Dedifferentiated amniotic fluid mesenchymal stem cell (primary cell): Measurements from ENCODE around the gene NFKB1.
"Not testable (repeated sequence)": the region's sequence is repeated elsewhere in the genome, so short reads cannot be mapped to it uniquely, and the experiment has no call there.

Experiments used
- DNase-seq: peaks from one replicate; pipeline ENCODE4 v3.0.0-alpha.2; 2016; ENCODE audit errors: extremely low spot score

Gene NFKB1

DNA sequence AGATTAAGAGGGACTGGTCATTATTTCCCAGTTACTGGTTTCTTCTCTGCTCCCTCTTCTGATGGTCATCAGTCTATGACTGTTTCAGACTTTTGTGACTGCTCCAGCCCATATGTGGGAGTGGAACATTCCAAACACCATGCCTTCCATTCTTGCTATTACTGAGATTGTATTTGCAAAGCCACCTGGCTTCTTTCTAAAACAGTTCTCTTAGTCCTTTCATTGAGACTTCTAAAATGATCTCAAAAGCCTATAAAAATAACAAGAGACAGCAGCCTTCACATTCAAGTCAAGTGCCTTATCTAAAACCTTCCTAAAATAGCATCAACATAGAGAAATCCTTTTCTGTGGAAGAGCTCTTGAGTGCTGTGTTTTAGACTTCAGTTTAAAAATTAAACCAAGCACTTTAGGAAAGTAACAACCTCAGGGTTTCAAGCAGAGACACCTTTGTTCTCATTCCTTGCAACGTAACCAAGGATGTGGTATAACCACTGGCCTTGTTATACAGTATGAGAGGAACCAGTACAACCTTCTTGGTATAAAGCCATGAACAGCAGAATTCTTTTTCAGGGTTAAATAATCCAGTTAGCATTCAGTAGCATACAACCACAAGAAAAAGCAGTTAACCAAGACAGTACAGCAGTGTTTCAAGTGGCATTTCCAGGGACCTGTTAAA, 97.1 kb downstream of the NFKB1 start:
- DNase-seq: no peak

DNA sequence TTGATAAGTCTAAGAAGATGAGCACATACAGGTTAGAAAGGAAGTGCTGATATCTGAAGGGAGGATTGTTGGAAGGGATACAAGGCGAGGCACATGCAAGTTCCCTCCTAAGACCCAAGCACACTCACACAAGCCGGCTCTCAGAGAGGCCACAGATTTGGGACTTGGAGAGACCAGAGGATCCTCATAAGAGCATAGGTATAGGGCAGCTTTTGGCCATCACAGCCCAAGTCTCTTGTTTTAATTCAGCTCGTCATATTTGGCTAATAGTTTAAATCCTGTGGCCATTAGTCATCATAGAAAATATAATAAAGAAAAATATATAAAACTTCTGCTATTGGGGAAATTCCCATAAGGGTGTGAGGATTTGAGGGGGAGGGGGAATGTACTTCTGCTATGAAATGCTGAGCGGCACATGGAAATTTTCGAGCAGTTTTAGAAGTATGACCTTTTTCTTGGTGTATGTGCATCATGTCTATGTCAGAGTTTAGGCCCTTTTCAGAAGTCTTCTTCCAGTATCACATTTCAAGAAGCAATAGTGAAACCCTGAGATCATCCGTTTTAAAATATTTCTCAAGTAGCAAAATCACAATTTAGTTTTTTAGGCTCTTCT, 97.7 kb downstream of the NFKB1 start:
- peak; percentile 39 for DNase-seq

- no peak for DNase-seq
Observed at GRCh38 chr4:102599455-102599854, 98.3 kb downstream of the NFKB1 start.

GRCh38 chr4:102599886-102600285, 98.7 kb downstream of the NFKB1 start:
- DNase-seq: no peak

GRCh38 chr4:102600689-102601088, 99.5 kb downstream of the NFKB1 start:
- no peak for DNase-seq

DNA sequence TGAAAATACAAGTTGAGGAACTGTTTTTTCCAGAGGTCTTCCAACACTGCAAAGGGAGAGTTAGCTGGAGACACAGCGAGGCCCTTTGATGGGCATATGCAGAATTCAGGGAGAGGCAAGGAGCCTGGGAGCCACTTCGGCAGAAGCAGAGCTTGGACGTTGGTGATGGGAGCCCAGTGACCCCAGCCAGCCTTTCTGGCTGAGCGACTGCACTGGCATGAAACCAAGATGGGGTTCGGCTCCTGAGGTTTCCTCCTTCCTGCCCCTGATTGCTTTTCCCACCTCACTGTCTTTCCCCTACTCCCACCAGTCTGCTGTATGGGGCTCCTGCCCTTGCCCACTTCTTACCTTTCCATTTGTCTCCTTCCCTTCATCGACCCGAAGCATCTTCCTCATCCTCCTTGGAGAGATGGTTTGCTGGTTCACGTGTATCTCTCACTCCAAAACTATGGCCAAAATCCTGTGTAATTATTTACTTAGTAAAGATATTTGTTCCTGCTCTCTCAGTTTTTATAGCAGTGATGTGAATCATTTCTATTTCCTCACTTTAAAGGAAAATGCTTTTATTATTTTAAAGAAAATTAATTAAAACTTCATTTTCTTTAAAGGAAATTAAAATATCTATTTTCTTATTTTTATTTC, 100.5 kb downstream of the NFKB1 start:
- DNase-seq: no peak

GRCh38 chr4:102604222-102604940, 103.2 kb downstream of the NFKB1 start:
- no peak for DNase-seq

DNA sequence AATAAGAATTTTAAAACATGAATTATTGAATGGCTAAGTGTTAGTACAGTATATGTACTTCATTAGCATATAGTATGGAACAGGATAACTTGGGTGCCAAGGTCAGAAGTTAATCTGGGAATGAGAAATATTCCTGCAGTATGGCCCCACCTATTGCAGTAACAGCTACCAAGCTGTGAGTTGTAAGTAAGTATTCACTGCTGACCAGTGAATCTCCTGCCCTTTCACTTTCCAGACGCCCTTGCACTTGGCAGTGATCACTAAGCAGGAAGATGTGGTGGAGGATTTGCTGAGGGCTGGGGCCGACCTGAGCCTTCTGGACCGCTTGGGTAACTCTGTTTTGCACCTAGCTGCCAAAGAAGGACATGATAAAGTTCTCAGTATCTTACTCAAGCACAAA, 105.1 kb downstream of the NFKB1 start:
- no peak for DNase-seq

DNA sequence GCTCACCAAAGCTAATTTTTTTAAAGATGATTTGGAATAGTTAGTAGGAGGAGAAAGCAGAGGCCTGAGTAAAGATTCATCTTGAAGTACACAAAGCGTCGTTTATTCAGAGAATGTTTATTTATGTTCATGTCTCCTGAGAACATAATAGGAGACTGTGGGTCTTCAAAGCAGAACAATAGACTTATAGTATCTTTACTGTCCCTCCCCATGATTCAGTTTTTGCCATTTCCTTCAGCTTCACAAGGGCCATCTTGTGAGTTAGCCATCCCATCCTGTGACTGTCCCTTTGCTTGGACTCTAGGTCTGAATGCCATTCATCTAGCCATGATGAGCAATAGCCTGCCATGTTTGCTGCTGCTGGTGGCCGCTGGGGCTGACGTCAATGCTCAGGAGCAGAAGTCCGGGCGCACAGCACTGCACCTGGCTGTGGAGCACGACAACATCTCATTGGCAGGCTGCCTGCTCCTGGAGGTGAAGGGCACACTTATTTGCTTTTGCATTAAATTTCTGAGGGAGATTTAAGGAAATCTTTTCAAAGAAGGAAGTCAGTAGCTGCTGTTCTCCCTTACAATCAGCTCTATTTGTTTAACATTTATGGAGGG, 105.8 kb downstream of the NFKB1 start:
- no peak for DNase-seq

GRCh38 chr4:102608190-102608589, 107.0 kb downstream of the NFKB1 start:
- DNase-seq: no peak

DNA sequence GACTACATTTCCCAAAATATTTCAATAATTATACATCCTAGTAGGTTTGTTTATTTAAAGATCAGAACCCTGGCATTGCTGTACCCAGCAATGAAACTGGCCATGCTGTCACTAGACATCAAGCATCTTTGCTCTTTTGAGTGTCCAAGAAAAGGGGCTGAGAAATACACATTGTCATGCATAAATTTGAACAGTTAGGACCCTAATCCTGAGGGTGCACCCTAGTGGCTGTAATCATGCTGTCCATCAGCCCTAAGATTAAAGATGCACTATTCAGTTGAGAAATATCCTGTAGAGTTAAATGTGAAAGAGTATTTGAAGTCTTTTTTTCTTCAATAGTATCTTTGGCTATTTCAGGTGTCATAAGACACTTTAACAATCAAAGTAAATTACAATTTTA, 108.8 kb downstream of the NFKB1 start:
- DNase-seq: no peak

GRCh38 chr4:102610476-102610875, 109.3 kb downstream of the NFKB1 start:
- no peak for DNase-seq

- DNase-seq: no peak
Observed at GRCh38 chr4:102612210-102612609, 111.1 kb downstream of the NFKB1 start.

DNA sequence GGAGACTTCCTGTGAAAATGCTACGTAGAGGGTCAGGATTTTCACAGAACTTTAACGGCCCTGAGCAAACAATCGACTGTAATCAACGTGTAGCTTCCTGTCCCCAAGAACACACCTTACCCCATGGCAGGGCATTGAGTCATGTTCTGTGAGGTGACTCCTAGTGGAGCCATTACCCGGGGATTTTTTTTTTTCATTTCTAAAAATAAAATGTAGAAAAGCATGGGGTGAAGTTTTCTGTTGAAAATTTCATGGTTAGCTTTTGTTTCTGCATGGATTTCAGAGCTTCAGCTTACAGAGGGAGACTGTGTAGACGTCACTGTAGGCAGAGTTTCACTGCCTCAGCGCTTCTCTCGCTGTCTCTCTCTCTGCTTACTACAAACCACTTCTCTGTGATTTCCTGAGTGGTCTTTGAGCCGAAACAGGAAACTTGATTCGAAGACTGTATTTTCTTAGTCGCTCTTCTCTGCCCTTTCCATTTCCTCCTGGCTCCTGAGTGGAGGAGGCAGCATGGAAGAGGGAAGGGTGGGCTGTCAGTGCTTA, 111.7 kb downstream of the NFKB1 start:
- no peak for DNase-seq

DNA sequence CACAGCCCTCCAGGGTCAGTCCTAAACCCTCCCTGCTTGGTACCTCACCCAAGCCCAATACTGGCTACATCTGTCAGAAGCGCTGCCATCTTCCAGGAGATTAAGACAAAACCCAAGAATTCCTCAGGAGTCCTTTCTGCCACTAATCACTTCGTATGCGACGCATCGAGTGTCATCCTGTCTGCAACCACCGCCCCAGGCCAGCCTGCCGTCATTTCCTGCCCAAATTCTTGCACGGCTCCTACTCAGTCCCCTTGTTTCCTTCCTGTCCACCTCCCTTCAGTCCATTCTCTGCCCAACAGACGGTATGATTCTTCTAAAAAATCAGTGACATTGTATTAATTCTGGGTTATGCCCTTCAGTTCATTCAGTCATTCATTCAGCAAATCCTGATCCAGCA, 113.6 kb downstream of the NFKB1 start:
- DNase-seq: no peak

DNA sequence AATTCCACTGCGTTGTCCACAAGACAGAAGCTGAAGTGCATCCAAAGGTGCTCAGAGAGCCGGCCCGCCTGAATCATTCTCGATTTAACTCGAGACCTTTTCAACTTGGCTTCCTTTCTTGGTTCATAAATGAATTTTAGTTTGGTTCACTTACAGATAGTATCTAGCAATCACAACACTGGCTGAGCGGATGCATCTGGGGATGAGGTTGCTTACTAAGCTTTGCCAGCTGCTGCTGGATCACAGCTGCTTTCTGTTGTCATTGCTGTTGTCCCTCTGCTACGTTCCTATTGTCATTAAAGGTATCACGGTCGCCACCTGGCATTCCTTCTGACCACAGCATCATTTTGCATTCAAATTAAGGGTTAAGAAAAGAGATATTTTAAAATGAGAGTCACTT, 115.5 kb downstream of the NFKB1 start:
- no peak for DNase-seq

- not testable (repeated sequence) for DNase-seq
Observed at GRCh38 chr4:102619021-102619420, 117.9 kb downstream of the NFKB1 start.

- DNase-seq: not testable (repeated sequence)
Observed at GRCh38 chr4:102619776-102620631, 118.8 kb downstream of the NFKB1 start.

DNA sequence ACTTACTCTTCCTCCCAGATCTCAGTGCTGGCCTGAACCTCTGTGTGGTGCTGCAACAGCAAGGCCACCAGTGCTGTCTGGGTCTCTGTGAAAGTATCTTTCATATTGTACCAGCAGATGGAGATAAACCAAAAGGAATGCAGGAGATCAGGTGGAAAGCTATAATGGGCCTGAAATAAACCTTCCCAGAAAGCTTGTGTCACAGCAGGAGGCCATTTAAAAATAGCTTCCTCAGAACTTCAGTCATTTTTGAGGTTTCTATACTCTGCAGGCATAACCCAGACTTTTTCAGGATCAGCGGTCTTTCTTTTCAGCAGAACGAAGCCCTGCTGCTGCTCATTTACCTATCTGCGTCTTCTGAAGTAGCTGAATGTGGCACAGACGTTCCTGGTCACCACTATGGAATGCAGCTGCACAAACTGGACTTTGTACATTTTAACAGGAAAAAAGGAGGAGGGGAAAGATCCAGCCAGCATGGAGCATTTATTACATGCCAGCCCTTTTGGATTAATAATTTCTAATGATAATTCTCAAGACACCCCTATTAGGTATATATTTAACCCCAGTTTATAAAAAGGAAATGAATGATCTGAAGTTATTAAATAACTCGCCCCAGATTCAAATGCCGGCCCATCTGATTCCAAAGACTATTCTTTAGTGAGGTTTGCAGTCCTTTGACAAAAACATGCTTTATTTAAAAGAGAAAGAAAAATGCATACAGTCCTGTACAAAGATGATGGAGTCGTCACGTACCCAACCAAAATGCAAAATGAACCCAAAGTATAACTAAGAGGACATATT, 119.7 kb downstream of the NFKB1 start:
- DNase-seq: peak; percentile 58

- DNase-seq: no peak
Observed at GRCh38 chr4:102623622-102624021, 122.5 kb downstream of the NFKB1 start.
